Erythroblast (primary cell): ENCODE data around the gene NDUFS1.
"Not testable (repeated sequence)": the region's sequence is repeated elsewhere in the genome, so short reads cannot be mapped to it uniquely, and the experiment has no call there.

Experiments
- DNase-seq, 2 experiments: peaks; one replicate each; lab custom pipeline; 2025; lab: John Stamatoyannopoulos, UW
- GATA1 ChIP-seq: IDR thresholded peaks from 2 replicates; pipeline ENCODE4 v1.6.1; 2011; ENCODE audit warnings: low read depth, mild to moderate bottlenecking, control low read depth, low read length, moderate library complexity
- POLR2A ChIP-seq: IDR thresholded peaks from 2 replicates; pipeline ENCODE4 v1.6.1; 2011; ENCODE audit warnings: mild to moderate bottlenecking, low read length

Gene NDUFS1

DNA sequence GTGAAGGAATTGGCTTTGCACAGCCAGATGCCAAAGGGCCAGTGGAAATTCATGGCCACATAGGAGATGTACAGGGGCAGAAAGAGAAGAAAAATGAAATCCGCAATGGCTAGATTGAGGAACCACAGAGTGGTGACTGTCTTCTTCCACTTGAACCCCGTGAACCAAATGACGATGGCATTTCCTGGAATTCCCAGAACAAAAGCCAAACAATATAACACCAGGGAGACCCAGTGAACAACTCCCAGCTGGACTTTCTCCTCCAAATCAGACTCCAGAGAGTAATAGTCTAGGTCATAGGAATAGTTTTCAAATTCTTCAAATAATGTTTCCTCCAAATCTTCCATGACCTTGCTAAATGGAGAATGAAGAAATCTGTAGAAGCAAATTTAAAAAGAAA is 17.7 kb upstream of the NDUFS1 start:
- TF ChIP-seq GATA1 (no peak), POLR2A (no peak)
- DNase-seq, result no peak

DNA sequence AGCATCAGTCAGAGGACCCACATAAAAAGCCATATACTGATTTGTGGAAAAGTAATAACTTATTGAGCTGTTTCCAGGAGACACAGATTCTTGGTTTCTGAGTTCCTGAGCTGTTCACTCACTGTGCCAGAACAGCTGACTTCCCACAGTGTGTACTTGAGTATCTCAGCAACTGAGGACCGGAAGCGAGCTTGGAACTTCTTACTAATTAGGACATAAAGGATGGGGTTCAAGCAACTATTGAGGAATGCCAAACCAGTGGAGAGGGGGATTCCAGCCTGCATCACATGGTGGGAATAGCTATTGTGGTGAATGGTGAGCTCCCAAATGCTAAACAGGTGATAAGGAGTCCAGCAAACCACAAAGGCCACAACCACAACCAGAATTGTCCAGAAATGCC is 16.9 kb upstream of the NDUFS1 start:
- no peak for TF ChIP-seq GATA1
- TF ChIP-seq POLR2A, result no peak
- no peak for DNase-seq

GRCh38 chr2:206173147-206173546 is 13.9 kb upstream of the NDUFS1 start:
- no peak for DNase-seq
- TF ChIP-seq GATA1 (no peak), POLR2A (no peak)

DNA sequence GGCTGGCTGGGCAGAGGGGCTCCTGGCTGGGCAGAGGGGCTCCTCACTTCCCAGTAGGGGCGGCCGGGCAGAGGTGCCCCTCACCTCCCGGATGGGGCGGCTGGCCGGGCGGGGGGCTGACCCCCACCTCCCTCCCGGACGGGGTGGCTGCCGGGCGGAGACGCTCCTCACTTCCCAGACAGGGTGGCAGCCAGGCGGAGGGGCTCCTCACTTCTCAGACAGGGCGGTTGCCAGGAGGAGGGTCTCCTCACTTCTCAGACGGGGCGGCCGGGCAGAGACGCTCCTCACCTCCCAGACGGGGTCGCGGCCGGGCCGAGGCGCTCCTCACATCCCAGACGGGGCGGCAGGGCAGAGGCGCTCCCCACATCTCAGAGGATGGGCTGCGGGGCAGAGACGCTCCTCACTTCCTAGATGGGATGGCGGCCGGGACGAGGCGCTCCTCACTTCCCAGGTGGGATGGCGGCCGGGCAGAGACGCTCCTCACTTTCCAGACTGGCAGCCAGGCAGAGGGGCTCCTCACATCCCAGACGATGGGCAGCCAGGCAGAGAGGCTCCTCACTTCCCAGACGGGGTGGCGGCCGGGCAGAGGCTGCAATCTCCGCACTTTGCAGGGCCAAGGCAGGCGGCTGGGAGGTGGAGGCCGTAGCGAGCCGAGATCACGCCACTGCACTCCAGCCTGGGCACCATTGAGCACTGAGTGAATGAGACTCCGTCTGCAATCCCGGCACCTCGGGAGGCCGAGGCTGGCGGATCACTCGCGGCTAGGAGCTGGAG is 12.6 kb upstream of the NDUFS1 start:
- not testable (repeated sequence) for DNase-seq

DNA sequence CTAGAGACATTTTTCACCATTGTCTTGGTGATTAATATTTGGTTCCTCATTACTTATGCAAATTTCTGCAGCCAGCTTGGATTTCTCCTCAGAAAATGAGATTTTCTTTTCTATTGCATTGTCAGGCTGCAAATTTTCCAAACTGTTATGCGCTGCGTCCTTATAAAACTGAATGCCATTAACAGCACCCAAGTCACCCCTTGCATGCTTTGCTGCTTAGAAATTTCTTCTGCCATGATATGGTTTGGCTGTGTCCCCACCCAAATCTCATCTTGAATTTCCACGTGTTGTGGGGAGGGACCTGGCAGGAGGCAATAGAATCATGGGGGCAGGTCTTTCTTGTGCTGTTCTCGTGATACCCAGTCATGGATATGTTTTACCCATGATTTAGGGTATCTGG is 9.0 kb upstream of the NDUFS1 start:
- not testable (repeated sequence) for DNase-seq

GRCh38 chr2:206164261-206164862 is 5.1 kb upstream of the NDUFS1 start:
- DNase-seq, result peak; percentile 23 to 68
- TF ChIP-seq GATA1 (no peak), POLR2A (no peak)

- no peak for TF ChIP-seq GATA1
- TF ChIP-seq POLR2A, result no peak
- DNase-seq, result peak in 1 of 2 experiments; percentile 19
These were observed 4.1 kb upstream of the NDUFS1 start for GRCh38 chr2:206163251-206163880.

- DNase-seq, result not testable (repeated sequence)
These were observed 3.2 kb upstream of the NDUFS1 start for GRCh38 chr2:206162401-206162800.

DNA sequence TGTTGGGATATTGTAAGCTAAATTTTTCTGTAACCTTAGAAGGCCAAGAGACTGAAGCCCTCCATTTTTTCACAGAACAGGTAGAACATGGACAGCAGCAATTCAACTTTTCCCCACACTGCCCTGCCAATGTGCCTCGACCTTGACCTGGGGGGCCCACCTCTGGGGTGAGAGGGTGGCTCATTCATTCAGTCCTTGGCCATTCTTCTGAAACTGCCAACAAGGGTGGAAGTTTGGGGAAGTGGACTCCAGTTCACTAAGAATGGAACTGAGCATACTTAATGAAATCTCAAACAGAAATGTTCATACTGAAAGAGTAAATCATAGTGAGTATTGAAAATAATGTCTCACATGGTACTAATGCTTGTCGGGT is 1.5 kb upstream of the NDUFS1 start:
- DNase-seq, result peak in 1 of 2 experiments; percentile 28

DNA sequence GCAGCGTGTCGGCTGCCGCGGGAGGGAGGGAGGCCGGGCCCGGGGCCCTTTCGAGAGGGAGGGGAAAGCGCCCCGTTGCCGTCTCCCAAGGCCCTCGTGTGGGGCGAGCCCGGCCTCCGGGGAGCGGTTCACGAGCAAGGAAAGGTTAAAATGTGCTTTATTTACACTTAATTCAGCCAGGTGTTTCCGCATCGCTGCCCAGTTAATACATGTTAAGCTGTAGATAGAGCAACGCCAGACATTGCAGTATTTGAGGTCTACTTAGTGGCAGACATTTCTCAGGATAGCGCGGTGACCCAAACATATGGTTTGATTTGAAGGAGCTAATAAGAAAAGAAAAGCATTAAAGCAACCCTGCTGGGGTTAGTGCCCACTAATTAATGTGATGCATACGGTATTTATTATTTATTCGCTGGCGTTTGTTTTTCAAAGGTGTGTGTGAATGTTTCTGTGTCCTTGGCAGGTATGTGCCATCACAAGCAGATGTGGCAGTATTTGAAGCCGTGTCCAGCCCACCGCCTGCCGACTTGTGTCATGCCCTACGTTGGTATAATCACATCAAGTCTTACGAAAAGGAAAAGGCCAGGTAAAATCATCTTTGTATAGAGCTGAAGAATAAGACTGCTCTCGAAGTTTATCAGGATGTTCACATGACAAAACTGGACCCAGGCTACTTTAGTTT is 1.0 kb upstream of the NDUFS1 start:
- TF ChIP-seq POLR2A (no peak), GATA1 (no peak)
- DNase-seq, result peak in 1 of 2 experiments; percentile 35

More for the DNA sequence above, 1.5 kb upstream of the NDUFS1 start:
- TF ChIP-seq POLR2A (no peak), GATA1 (no peak)

DNA sequence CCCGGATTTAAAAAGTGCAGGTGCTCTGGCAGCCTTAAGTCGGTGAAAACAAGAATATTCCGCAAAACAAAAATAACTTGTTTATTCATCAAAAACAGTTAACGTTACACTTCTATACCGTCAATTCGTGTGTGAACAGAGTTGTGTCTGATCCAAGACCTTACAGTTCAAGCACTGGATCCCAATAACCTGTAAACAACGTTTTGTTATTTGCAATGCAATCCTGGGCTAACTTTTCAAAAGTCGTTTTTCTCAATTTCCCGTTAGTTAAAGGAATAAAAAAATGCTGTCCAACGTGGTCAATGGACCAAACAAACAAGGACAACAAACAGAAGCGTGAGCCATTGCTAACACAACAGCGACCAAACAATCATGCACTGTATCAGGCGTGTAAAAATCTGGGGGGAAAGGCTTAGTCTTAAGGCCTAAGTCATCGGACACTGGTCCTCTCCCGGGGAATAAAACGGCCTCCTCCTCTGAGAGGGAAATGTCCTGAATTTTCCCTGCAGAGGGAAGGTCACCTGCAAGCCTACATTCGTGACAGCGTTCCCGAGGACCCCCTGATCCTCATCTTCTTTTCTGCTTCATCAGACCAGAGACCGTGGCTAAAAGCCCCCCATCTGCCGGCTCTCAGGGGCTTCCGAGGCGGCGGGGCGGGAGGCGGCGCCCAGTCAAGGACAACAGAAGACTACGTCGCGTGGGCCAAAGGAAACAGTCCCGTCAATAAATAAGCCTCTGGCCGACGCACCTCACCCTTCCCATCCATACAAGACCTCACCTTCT is 490 bp downstream of the NDUFS1 start:
- peak; percentile 70 to 75 for DNase-seq
- TF ChIP-seq GATA1 (no peak), POLR2A (no peak)

DNA sequence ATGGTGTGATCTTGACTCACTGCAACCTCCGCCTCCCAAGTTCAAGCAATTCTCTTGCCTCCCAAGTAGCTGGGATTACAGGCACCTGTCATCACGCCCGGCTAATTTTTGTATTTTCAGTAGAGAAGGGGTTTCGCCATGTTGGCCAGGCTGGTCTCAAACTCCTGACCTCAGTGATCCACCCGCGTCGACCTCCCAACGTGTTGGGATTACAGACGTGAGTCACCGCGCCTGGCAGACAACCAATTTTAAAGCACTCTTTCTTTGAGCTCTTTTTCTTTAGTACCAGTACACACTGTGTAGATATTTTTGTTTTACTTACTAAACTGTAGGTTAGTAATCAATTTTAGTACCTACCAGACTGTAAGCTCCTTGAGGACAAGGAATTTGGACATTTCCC is 2.2 kb downstream of the NDUFS1 start:
- peak; percentile 16 to 32 for DNase-seq

GRCh38 chr2:206154197-206154596 is 5.0 kb downstream of the NDUFS1 start:
- TF ChIP-seq GATA1, result no peak
- no peak for TF ChIP-seq POLR2A
- DNase-seq, result peak; percentile 8 to 21

GRCh38 chr2:206150631-206151030 is 8.6 kb downstream of the NDUFS1 start:
- no peak for DNase-seq
- TF ChIP-seq POLR2A, result no peak
- TF ChIP-seq GATA1, result no peak
